Lower leg skin (tissue), 3 donors: ENCODE data around the gene TLL2.

ENCODE experiments used
- CTCF ChIP-seq, 3 donors: fragments of 450-650 bp; IDR thresholded peaks; one replicate each; pipeline ENCODE4 v1.5.1; 2016; ENCODE audit warnings: antibody characterized with exemption in 3 of 3, mild to moderate bottlenecking in 3 of 3, moderate library complexity in 2 of 3
- POLR2A ChIP-seq, 2 donors: fragments of 450-650 bp; IDR thresholded peaks; one replicate each; pipeline ENCODE4 v1.6.1; 2016 to 2017; ENCODE audit warnings: antibody characterized with exemption in 2 of 2, mild to moderate bottlenecking in 1 of 2, moderate library complexity in 1 of 2

GRCh38 chr10:96491303-96491702 lies 22.4 kb downstream of the TLL2 start:
- TF ChIP-seq CTCF (IDR thresholded peaks at IDR 0.05): no peak
- TF ChIP-seq POLR2A (IDR thresholded peaks at IDR 0.05): no peak
